T47D (cell line): ENCODE measurements around the gene FAS.

Experiments
- DNase-seq, 2 experiments: peaks; one replicate each; pipeline versions ENCODE4 v3.0.0 to v3.0.0-alpha.2; 2011 to 2012; ENCODE audit warnings: low read depth in 1 of 2, low spot score in 1 of 2
- JUND ChIP-seq: IDR thresholded peaks from 2 replicates; pipeline ENCODE4 v1.6.1; 2012; ENCODE audit warnings: low read depth
- in situ Hi-C: cut with HindIII; loops from 2 replicates; pipeline ENCODE4 v1.10.0; 2016; ENCODE audit warnings: low sequenced_read_pairs, low pct_unique_long_range_greater_than_20kb

FAS gene

GRCh38 chr10:89037096-89037495 lies 46.5 kb downstream of the FAS start:
- no peak for TF ChIP-seq JUND
- no peak for DNase-seq
- in situ Hi-C loops, result no loop called here

GRCh38 chr10:89042562-89042961 lies 52.0 kb downstream of the FAS start:
- no peak for TF ChIP-seq JUND
- DNase-seq, result no peak
- in situ Hi-C loops, result no loop called here

- no peak for DNase-seq
- TF ChIP-seq JUND, result no peak
- in situ Hi-C loops, result no loop called here
Observed at GRCh38 chr10:89043052-89043451, 52.5 kb downstream of the FAS start.

GRCh38 chr10:89047397-89047796 lies 56.8 kb downstream of the FAS start:
- in situ Hi-C loops, result no loop called here
- no peak for TF ChIP-seq JUND
- DNase-seq, result no peak

GRCh38 chr10:89051593-89051992 lies 61.0 kb downstream of the FAS start:
- DNase-seq, result no peak
- TF ChIP-seq JUND, result no peak
- in situ Hi-C loops, result no loop called here

GRCh38 chr10:89053555-89053954 lies 63.0 kb downstream of the FAS start:
- in situ Hi-C loops, result no loop called here

GRCh38 chr10:89055159-89055558 lies 64.6 kb downstream of the FAS start:
- in situ Hi-C loops, result no loop called here
- TF ChIP-seq JUND, result no peak
- DNase-seq, result no peak

More at GRCh38 chr10:89053555-89053954, 63.0 kb downstream of the FAS start:
- no peak for TF ChIP-seq JUND
- DNase-seq, result no peak

- no peak for TF ChIP-seq JUND
- in situ Hi-C loops, result no loop called here
- DNase-seq, result no peak
Observed at GRCh38 chr10:89062861-89063260, 72.3 kb downstream of the FAS start.

- no peak for TF ChIP-seq JUND
- DNase-seq, result no peak
- in situ Hi-C loops, result no loop called here
Observed at GRCh38 chr10:89063465-89063864, 72.9 kb downstream of the FAS start.

- TF ChIP-seq JUND, result no peak
- in situ Hi-C loops, result no loop called here
- DNase-seq, result no peak
Observed at GRCh38 chr10:89064748-89065147, 74.2 kb downstream of the FAS start.
